ENCODE measurements around the gene ELAVL4. TPM values are rescaled to one million over a fixed set of nuclear protein-coding genes. Genes with fewer than 3 reads are reported as not detected.

Gene ELAVL4
- total RNA-seq, 1 experiment from 2014 or later, result not detected

DNA sequence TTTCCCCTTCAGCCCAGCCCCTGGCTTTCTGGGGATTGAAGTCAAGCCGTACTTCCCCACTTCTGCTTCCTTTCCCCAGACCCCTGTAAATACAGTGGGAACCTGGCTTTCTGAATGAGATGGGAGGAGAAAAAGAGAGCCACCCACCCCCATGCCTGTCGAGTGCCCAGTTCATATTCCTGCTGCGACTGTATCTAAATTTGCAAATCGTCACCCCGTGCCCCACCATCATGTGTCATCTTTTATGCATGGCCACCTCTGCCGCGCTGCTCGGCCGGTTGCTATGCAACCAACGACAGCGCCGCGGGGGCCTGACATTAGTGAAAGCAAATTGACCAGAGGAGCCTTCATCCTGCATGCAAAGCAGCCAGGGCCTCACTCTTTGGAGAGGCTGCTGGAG is 143.0 kb downstream of the ELAVL4 start:
- no peak for DNase-seq (ENCODE audit: low spot score)

DNA sequence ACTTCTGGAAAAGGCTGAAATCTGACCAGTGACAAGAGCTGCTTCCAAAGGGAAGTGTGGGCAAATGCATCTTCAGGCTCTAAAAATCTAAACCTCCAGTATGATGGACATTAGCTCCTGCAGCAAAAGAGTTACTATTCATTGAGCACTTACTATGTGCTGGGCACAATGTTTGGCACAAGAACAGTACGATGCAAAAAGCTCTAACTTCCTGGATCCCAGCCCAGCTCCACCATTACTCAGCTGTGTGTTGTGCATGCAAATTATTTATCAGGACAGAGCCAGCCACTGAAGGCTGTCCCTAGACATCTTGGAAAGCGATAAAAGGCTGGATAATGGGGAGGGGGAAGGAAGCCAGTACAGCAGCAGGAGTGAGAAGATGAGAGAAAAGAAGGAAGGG is 143.5 kb downstream of the ELAVL4 start:
- no peak for DNase-seq (ENCODE audit: low spot score)

Other genes starting within 250 kb of the ELAVL4 start
- gene AGBL4, start 85.0 kb upstream of the ELAVL4 start, total RNA-seq (2014; rRNA removed; shearing (Covaris generic)), result not detected in 2 replicates

All from HT-29 (cell line).